ENCODE measurements around the gene SPAST. TPM values are rescaled to one million over a fixed set of nuclear protein-coding genes. Genes with fewer than 3 reads are reported as not detected.
"Not testable (repeated sequence)": the region's sequence is repeated elsewhere in the genome, so short reads cannot be mapped to it uniquely, and the experiment has no call there.

Gene SPAST
- total RNA-seq, 1 donor = 47.3 TPM

DNA sequence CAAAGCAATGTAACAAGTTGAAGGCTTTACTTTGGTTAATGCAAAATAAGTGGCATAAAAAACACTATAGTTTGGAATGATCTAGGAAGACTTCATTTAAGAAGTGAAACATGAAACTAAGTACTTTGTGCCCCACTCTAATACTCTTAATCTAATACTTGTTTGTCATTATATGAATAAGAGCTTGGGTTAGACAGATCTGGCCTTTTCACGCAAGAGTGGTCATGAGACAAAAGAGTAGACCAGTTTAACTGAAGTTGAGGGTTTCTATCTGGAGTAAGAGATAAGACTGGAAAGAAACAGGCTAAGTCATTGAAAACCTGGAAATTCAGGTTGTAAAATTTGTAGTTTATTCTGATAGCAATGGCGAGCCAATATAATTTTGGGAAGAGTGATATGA lies 105.2 kb downstream of the SPAST start:
- peaks cover 15% of the 10 kb centered on the region for H3K4me1 ChIP-seq (ENCODE audit: insufficient read depth, low read length)
- H3K9me3 ChIP-seq (ENCODE audit: low read depth, low read length) = no peaks in the 10 kb centered on the region
- no peak overlapping the region for H3K4me3 ChIP-seq (ENCODE audit: low read length)
- H3K27me3 ChIP-seq (ENCODE audit: insufficient read depth, low read length) = no peaks in the 10 kb centered on the region

DNA sequence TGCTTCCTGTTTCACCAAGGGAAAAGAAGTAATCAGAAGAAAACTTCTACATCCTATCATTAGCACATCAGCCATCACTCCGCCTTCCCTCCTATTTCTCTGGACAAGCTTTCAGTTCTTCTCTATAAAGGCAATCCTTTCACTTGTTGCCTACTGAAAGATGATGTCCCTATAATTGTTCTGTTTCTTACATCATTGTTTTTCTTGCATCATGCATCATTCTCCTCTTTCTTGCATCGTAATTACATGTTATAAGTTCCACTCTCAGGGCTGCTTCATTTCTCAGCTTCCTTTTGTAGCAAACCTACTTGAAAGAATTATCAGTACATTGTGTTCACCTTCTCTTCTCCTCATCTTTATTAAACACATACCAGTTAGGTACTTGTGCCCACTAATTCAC lies 109.5 kb downstream of the SPAST start:
- H3K9me3 ChIP-seq (ENCODE audit: low read depth, low read length) = no peaks in the 10 kb centered on the region
- H3K27me3 ChIP-seq (ENCODE audit: insufficient read depth, low read length) = no peaks in the 10 kb centered on the region

GRCh38 chr2:32182667-32183066 lies 119.3 kb downstream of the SPAST start:
- Histone ChIP-seq H3K4me1 (ENCODE audit: insufficient read depth, low read length) (no peaks in the 10 kb centered on the region), H3K27me3 (ENCODE audit: insufficient read depth, low read length) (no peaks in the 10 kb centered on the region), H3K4me3 (ENCODE audit: low read length) (no peak overlapping the region), H3K9me3 (ENCODE audit: low read depth, low read length) (no peaks in the 10 kb centered on the region)

More for the DNA sequence above, 109.5 kb downstream of the SPAST start:
- H3K4me1 ChIP-seq (ENCODE audit: insufficient read depth, low read length) = no peaks in the 10 kb centered on the region
- H3K4me3 ChIP-seq (ENCODE audit: low read length) = no peak overlapping the region

- Histone ChIP-seq H3K4me3 (ENCODE audit: low read length) (no peak overlapping the region), H3K4me1 (ENCODE audit: insufficient read depth, low read length) (no peaks in the 10 kb centered on the region), H3K9me3 (ENCODE audit: low read depth, low read length) (no peaks in the 10 kb centered on the region), H3K27me3 (ENCODE audit: insufficient read depth, low read length) (no peaks in the 10 kb centered on the region)
Measured at GRCh38 chr2:32189011-32189410, 125.7 kb downstream of the SPAST start.

DNA sequence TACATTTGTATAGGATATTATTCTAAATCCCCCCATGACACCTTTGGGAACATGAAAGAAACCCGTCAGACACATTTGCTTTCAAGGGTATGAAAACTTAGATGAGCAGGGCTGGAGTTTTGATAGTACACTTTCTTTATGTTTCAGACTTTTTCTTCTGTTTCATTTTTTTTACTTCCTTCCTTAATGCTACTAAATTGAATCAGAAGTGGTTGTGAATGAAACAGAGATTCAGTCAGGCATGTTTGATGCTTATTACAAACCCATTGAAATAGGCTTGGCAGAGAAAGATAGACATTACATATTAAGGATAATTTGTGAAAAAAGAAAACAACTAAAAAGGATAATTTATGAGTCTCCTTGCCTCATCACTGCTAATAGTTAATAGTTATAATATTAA lies 129.1 kb downstream of the SPAST start:
- Histone ChIP-seq H3K4me1 (ENCODE audit: insufficient read depth, low read length) (no peaks in the 10 kb centered on the region), H3K4me3 (ENCODE audit: low read length) (no peak overlapping the region), H3K9me3 (ENCODE audit: low read depth, low read length) (no peaks in the 10 kb centered on the region), H3K27me3 (ENCODE audit: insufficient read depth, low read length) (no peaks in the 10 kb centered on the region)

- Histone ChIP-seq H3K27me3 (ENCODE audit: insufficient read depth, low read length) (no peaks in the 10 kb centered on the region), H3K4me1 (ENCODE audit: insufficient read depth, low read length) (no peaks in the 10 kb centered on the region), H3K4me3 (ENCODE audit: low read length) (no peak overlapping the region), H3K9me3 (ENCODE audit: low read depth, low read length) (no peaks in the 10 kb centered on the region)
Measured at GRCh38 chr2:32200814-32201213, 137.5 kb downstream of the SPAST start.

- not testable (repeated sequence) for H3K27me3 ChIP-seq (ENCODE audit: insufficient read depth, low read length); H3K4me3 ChIP-seq (ENCODE audit: low read length); H3K4me1 ChIP-seq (ENCODE audit: insufficient read depth, low read length); H3K9me3 ChIP-seq (ENCODE audit: low read depth, low read length)
Measured at GRCh38 chr2:32203428-32203827, 140.1 kb downstream of the SPAST start.

Other genes with a start within 250 kb of the SPAST start
- gene MEMO1, start 52.5 kb upstream of the SPAST start, total RNA-seq = 41.7 TPM
- gene DPY30, start 23.8 kb upstream of the SPAST start, total RNA-seq = 9.3 TPM
- 8.5 TPM for gene SLC30A6, start 102.3 kb downstream of the SPAST start, total RNA-seq
- 3.0 TPM for gene NLRC4, start 201.3 kb downstream of the SPAST start, total RNA-seq
- gene YIPF4, start 214.3 kb downstream of the SPAST start, total RNA-seq = 15.3 TPM

All from mononuclear cell (primary cell).